Measurements from ENCODE around the gene TNFSF4.
A peak's percentile ranks its signal among the peaks of the same experiment; 100 is the strongest.
"Not testable (repeated sequence)": the region's sequence is repeated elsewhere in the genome, so short reads cannot be mapped to it uniquely, and the experiment has no call there.

Gene TNFSF4

GRCh38 chr1:173161510-173162221 is 45.5 kb downstream of the TNFSF4 start:
- DNase-seq: no peak

- not testable (repeated sequence) for DNase-seq
Measured at GRCh38 chr1:173153964-173154363, 53.2 kb downstream of the TNFSF4 start.

- DNase-seq: no peak
Measured at GRCh38 chr1:173153503-173153902, 53.6 kb downstream of the TNFSF4 start.

- DNase-seq: no peak
Measured at GRCh38 chr1:173152598-173152997, 54.5 kb downstream of the TNFSF4 start.

- DNase-seq: no peak
Measured at GRCh38 chr1:173150795-173151194, 56.3 kb downstream of the TNFSF4 start.

- DNase-seq: peak; percentile 70
Measured at GRCh38 chr1:173149887-173150286, 57.2 kb downstream of the TNFSF4 start.

GRCh38 chr1:173148971-173149370 is 58.2 kb downstream of the TNFSF4 start:
- DNase-seq: no peak

- DNase-seq: no peak
Measured at GRCh38 chr1:173148545-173148944, 58.6 kb downstream of the TNFSF4 start.

GRCh38 chr1:173140733-173141132 is 66.4 kb downstream of the TNFSF4 start:
- DNase-seq: no peak

GRCh38 chr1:173139706-173140105 is 67.4 kb downstream of the TNFSF4 start:
- no peak for DNase-seq

GRCh38 chr1:173137107-173137706 is 69.9 kb downstream of the TNFSF4 start:
- no peak for DNase-seq

- no peak for DNase-seq
Measured at GRCh38 chr1:173134800-173135199, 72.3 kb downstream of the TNFSF4 start.

- DNase-seq: no peak
Measured at GRCh38 chr1:173134029-173134428, 73.1 kb downstream of the TNFSF4 start.

All from GOT3 (cell line).